H1 (cell line): Measurements from ENCODE around the gene GARS1. TPM values are rescaled to one million over a fixed set of nuclear protein-coding genes. Genes with fewer than 3 reads are reported as not detected.

Source experiments
- CHD1 ChIP-seq: IDR thresholded peaks from 2 replicates; pipeline ENCODE4 v1.6.1; 2012; ENCODE audit warnings: low read depth, low read length, improper control_type of control experiment
- CTBP2 ChIP-seq: IDR thresholded peaks from 2 replicates; pipeline ENCODE4 v1.7.0; 2011; ENCODE audit warnings: borderline replicate concordance, mild to moderate bottlenecking, moderate library complexity, mixed read lengths, low read length; ENCODE audit not compliant: insufficient read depth, insufficient read length
- SAP30 ChIP-seq: fragments of 300-600 bp; sonication (generic); IDR thresholded peaks from 2 replicates; pipeline ENCODE4 v1.7.1; 2012; ENCODE audit warnings: low read length, moderate library complexity, mild to moderate bottlenecking, inconsistent platforms; ENCODE audit not compliant: insufficient read depth, insufficient replicate concordance
- polyA plus RNA-seq, 7 experiments: library from polyadenylated mRNA; depleted of rRNA in 3 of 7; stranded (reverse) in 5 of 7; unstranded in 2 of 7; fragments of >200 nt in 5 of 7; fragments of 200-250 nt in 2 of 7; gene quantifications; 1 replicate in 5 of 7; 2 replicates in 1 of 7; 4 replicates in 1 of 7; pipeline versions ENCODE4 v1.2.1 to v1.2.3, GENCODE V29; 2011 to 2013; ENCODE audit warnings: missing spikeins in 2 of 7, mixed read lengths in 2 of 7
- total RNA-seq: library from RNA; stranded (reverse); fragmentation: NEBNext Ultra II Directional; extraction: Animal tissue kit (Norgen Biotek cat#: 25700); gene quantifications from 2 replicates; pipeline ENCODE4 v1.2.1, GENCODE V29; 2021

The GARS1 gene
- total and polyA plus RNA-seq, 2 of the 8 experiments (the other 6 are each of a cell fraction or from before 2014, with no cell fraction given): 270 to 476 TPM

GRCh38 chr7:30616318-30616717 is 21.6 kb downstream of the GARS1 start (continued):
- TF ChIP-seq CHD1 (no peak), SAP30 (no peak), CTBP2 (no peak)
